WI38 (cell line): ENCODE data around the gene IER3IP1.
A peak's percentile ranks its signal among the peaks of the same experiment; 100 is the strongest.

Experiments
- H3K4me3 ChIP-seq: 2 replicates; pipeline ENCODE4 v1.5.1; 2011; ENCODE audit warnings: low read depth, mild to moderate bottlenecking, control low read depth, low read length
- CTCF ChIP-seq: IDR thresholded peaks from 2 replicates; pipeline ENCODE4 v1.5.1; 2012; ENCODE audit warnings: low read depth, mild to moderate bottlenecking, control low read depth, low read length

The IER3IP1 gene

GRCh38 chr18:47150824-47151366, 25.3 kb downstream of the IER3IP1 start:
- no peak for TF ChIP-seq CTCF
- peak overlapping the region; percentile 82 for H3K4me3 ChIP-seq

GRCh38 chr18:47150029-47150823, 25.9 kb downstream of the IER3IP1 start, which contains the start of gene HDHD2:
Gene HDHD2 (minus strand): TSS chr18:47150500. CDS start chr18:47136439, 14,061 bp downstream.
- no peak for TF ChIP-seq CTCF
- peak within 1 kb of the TSS; percentile 82 for H3K4me3 ChIP-seq

DNA sequence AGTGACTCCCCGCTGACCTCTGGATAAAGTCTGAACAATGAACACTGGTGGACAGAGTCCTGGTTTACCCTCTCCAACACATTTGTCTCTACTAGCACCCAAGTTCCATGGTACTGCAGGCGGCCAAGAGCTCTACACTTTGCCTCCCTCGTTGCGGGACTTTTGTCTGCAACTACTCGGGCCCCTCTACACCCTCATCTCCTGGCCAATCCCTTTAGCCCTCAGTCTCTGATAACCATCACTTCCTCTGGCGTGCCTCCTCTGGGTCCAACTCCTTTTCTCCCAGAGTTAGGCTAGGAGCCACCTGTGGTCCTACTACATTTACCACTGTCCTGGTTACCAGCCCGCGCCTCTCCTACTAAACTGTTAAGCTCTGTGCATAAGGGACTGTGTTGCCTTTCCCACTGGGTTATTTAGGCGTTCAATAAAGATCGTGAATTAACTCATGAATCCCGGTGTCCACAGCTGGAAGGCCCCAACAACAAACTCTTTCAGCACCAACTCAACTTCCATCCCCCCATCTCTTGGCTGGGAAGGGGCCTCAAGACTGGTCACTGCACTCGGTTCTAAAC, 26.6 kb downstream of the IER3IP1 start:
- peak overlapping the region; percentile 82 for H3K4me3 ChIP-seq
- TF ChIP-seq CTCF: no peak

GRCh38 chr18:47146206-47146605, 30.0 kb downstream of the IER3IP1 start:
- no peak for TF ChIP-seq CTCF
- H3K4me3 ChIP-seq: no peak overlapping the region

- TF ChIP-seq CTCF: no peak
- no peak overlapping the region for H3K4me3 ChIP-seq
These were observed 32.2 kb downstream of the IER3IP1 start for GRCh38 chr18:47143899-47144485.

GRCh38 chr18:47143153-47143552, 33.0 kb downstream of the IER3IP1 start:
- no peak for TF ChIP-seq CTCF
- H3K4me3 ChIP-seq: no peak overlapping the region

DNA sequence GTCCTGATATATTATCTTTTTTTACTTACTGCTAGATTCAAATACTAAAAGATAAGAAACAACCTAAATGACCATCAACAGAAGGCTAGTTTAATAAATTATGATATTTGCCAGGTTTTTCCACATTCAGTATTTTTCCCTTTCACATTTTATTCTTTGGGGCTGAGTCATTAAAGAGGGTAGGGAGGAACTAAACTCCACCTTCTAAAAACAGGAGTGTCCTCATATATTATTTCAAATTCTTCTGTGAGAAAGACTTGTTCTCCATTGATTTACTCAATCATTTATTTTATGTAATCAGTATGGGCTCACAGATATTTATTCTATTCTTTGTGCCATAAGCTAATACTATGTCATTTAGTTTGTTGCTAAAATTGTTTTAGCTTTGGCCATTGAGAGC, 34.9 kb downstream of the IER3IP1 start:
- H3K4me3 ChIP-seq: no peak overlapping the region
- no peak for TF ChIP-seq CTCF
